Measurements from ENCODE around the gene CD8B. TPM values are rescaled to one million over a fixed set of nuclear protein-coding genes. Genes with fewer than 3 reads are reported as not detected.

Gene CD8B
- total RNA-seq, 1 donor from 2014 or later, result 1.0 TPM

- peaks cover 6% of the 10 kb centered on the region for H3K9me3 Mint-ChIP-seq
- H3K27me3 Mint-ChIP-seq (ENCODE audit: low read depth), result peaks cover 13% of the 10 kb centered on the region
- no peaks in the 10 kb centered on the region for H3K36me3 Mint-ChIP-seq (ENCODE audit: low read depth)
- H3K4me1 Mint-ChIP-seq (ENCODE audit: low read depth), result peaks cover 13% of the 10 kb centered on the region
- no peak for DNase-seq (ENCODE audit: low spot score)
- H3K4me3 Mint-ChIP-seq (ENCODE audit: low read depth), result no peak overlapping the region
- no peak overlapping the region for H3K27ac Mint-ChIP-seq
- intact Hi-C loops (cut with micrococcal nuclease), result no loop called here
Observed at GRCh38 chr2:86826951-86827350, 34.7 kb downstream of the CD8B start.

GRCh38 chr2:86825693-86826381 lies 35.8 kb downstream of the CD8B start:
- Mint-ChIP-seq H3K27me3 (ENCODE audit: low read depth) (peaks cover 9% of the 10 kb centered on the region), H3K4me1 (ENCODE audit: low read depth) (peaks cover 13% of the 10 kb centered on the region), H3K27ac (no peak overlapping the region), H3K36me3 (ENCODE audit: low read depth) (no peaks in the 10 kb centered on the region), H3K4me3 (ENCODE audit: low read depth) (peak overlapping the region; percentile 65), H3K9me3 (peaks cover 10% of the 10 kb centered on the region)
- peak; percentile 27 for DNase-seq (ENCODE audit: low spot score)
- intact Hi-C loops (cut with micrococcal nuclease), result no loop called here

GRCh38 chr2:86825036-86825692 lies 36.5 kb downstream of the CD8B start:
- Mint-ChIP-seq H3K36me3 (ENCODE audit: low read depth) (no peaks in the 10 kb centered on the region), H3K27me3 (ENCODE audit: low read depth) (peaks cover 9% of the 10 kb centered on the region), H3K4me3 (ENCODE audit: low read depth) (no peak overlapping the region), H3K27ac (no peak overlapping the region), H3K9me3 (peaks cover 10% of the 10 kb centered on the region), H3K4me1 (ENCODE audit: low read depth) (peaks cover 13% of the 10 kb centered on the region)
- intact Hi-C loops (cut with micrococcal nuclease), result no loop called here
- no peak for DNase-seq (ENCODE audit: low spot score)

GRCh38 chr2:86822668-86823345 lies 38.9 kb downstream of the CD8B start:
- peaks cover 22% of the 10 kb centered on the region for H3K27me3 Mint-ChIP-seq (ENCODE audit: low read depth)
- no peak for DNase-seq (ENCODE audit: low spot score)
- H3K36me3 Mint-ChIP-seq (ENCODE audit: low read depth), result no peaks in the 10 kb centered on the region
- intact Hi-C loops (cut with micrococcal nuclease), result no loop called here
- H3K27ac Mint-ChIP-seq, result no peak overlapping the region
- H3K9me3 Mint-ChIP-seq, result peaks cover 10% of the 10 kb centered on the region
- no peak overlapping the region for H3K4me3 Mint-ChIP-seq (ENCODE audit: low read depth)
- peaks cover 13% of the 10 kb centered on the region for H3K4me1 Mint-ChIP-seq (ENCODE audit: low read depth)

GRCh38 chr2:86821842-86822241 lies 39.8 kb downstream of the CD8B start:
- intact Hi-C loops (cut with micrococcal nuclease), result no loop called here
- H3K36me3 Mint-ChIP-seq (ENCODE audit: low read depth), result no peaks in the 10 kb centered on the region
- peaks cover 13% of the 10 kb centered on the region for H3K4me1 Mint-ChIP-seq (ENCODE audit: low read depth)
- peaks cover 27% of the 10 kb centered on the region for H3K27me3 Mint-ChIP-seq (ENCODE audit: low read depth)
- peaks cover 10% of the 10 kb centered on the region for H3K9me3 Mint-ChIP-seq
- DNase-seq (ENCODE audit: low spot score), result no peak
- no peak overlapping the region for H3K4me3 Mint-ChIP-seq (ENCODE audit: low read depth)
- no peak overlapping the region for H3K27ac Mint-ChIP-seq

- no peak overlapping the region for H3K4me3 Mint-ChIP-seq (ENCODE audit: low read depth)
- H3K4me1 Mint-ChIP-seq (ENCODE audit: low read depth), result peaks cover 11% of the 10 kb centered on the region
- no peak for DNase-seq (ENCODE audit: low spot score)
Observed at GRCh38 chr2:86821306-86821705, 40.4 kb downstream of the CD8B start.

GRCh38 chr2:86818957-86819356 lies 42.7 kb downstream of the CD8B start:
- peaks cover 34% of the 10 kb centered on the region for H3K27me3 Mint-ChIP-seq (ENCODE audit: low read depth)
- no peak overlapping the region for H3K27ac Mint-ChIP-seq
- no peaks in the 10 kb centered on the region for H3K36me3 Mint-ChIP-seq (ENCODE audit: low read depth)
- intact Hi-C loops (cut with micrococcal nuclease), result no loop called here
- H3K9me3 Mint-ChIP-seq, result peaks cover 10% of the 10 kb centered on the region
- no peaks in the 10 kb centered on the region for H3K4me1 Mint-ChIP-seq (ENCODE audit: low read depth)
- DNase-seq (ENCODE audit: low spot score), result no peak
- H3K4me3 Mint-ChIP-seq (ENCODE audit: low read depth), result no peak overlapping the region

More at GRCh38 chr2:86821306-86821705, 40.4 kb downstream of the CD8B start:
- no peak overlapping the region for H3K27ac Mint-ChIP-seq
- peaks cover 10% of the 10 kb centered on the region for H3K9me3 Mint-ChIP-seq
- peaks cover 30% of the 10 kb centered on the region for H3K27me3 Mint-ChIP-seq (ENCODE audit: low read depth)
- intact Hi-C loops (cut with micrococcal nuclease), result no loop called here
- no peaks in the 10 kb centered on the region for H3K36me3 Mint-ChIP-seq (ENCODE audit: low read depth)

GRCh38 chr2:86818114-86818801 lies 43.4 kb downstream of the CD8B start:
- Mint-ChIP-seq H3K9me3 (peaks cover 10% of the 10 kb centered on the region), H3K36me3 (ENCODE audit: low read depth) (no peaks in the 10 kb centered on the region), H3K27me3 (ENCODE audit: low read depth) (peaks cover 38% of the 10 kb centered on the region), H3K4me3 (ENCODE audit: low read depth) (no peak overlapping the region), H3K4me1 (ENCODE audit: low read depth) (no peaks in the 10 kb centered on the region), H3K27ac (no peak overlapping the region)
- no peak for DNase-seq (ENCODE audit: low spot score)
- intact Hi-C loops (cut with micrococcal nuclease), result no loop called here

- Mint-ChIP-seq H3K36me3 (ENCODE audit: low read depth) (no peaks in the 10 kb centered on the region), H3K4me1 (ENCODE audit: low read depth) (no peaks in the 10 kb centered on the region)
Observed at GRCh38 chr2:86815611-86816010, 46.1 kb downstream of the CD8B start.

GRCh38 chr2:86809481-86810121 lies 52.1 kb downstream of the CD8B start:
- no peaks in the 10 kb centered on the region for H3K36me3 Mint-ChIP-seq (ENCODE audit: low read depth)
- peaks cover 63% of the 10 kb centered on the region for H3K27me3 Mint-ChIP-seq (ENCODE audit: low read depth)
- H3K27ac Mint-ChIP-seq, result no peak overlapping the region
- no peaks in the 10 kb centered on the region for H3K9me3 Mint-ChIP-seq
- H3K4me3 Mint-ChIP-seq (ENCODE audit: low read depth), result peak overlapping the region; percentile 47
- H3K4me1 Mint-ChIP-seq (ENCODE audit: low read depth), result peaks cover 23% of the 10 kb centered on the region
- no peak for DNase-seq (ENCODE audit: low spot score)
- intact Hi-C loops (cut with micrococcal nuclease), result no loop called here

More at GRCh38 chr2:86815611-86816010, 46.1 kb downstream of the CD8B start:
- no peak overlapping the region for H3K27ac Mint-ChIP-seq
- H3K4me3 Mint-ChIP-seq (ENCODE audit: low read depth), result no peak overlapping the region
- no peak for DNase-seq (ENCODE audit: low spot score)
- no peaks in the 10 kb centered on the region for H3K9me3 Mint-ChIP-seq
- intact Hi-C loops (cut with micrococcal nuclease), result no loop called here
- H3K27me3 Mint-ChIP-seq (ENCODE audit: low read depth), result peaks cover 54% of the 10 kb centered on the region

GRCh38 chr2:86808315-86809161 lies 53.1 kb downstream of the CD8B start:
- no peaks in the 10 kb centered on the region for H3K36me3 Mint-ChIP-seq (ENCODE audit: low read depth)
- peaks cover 63% of the 10 kb centered on the region for H3K27me3 Mint-ChIP-seq (ENCODE audit: low read depth)
- intact Hi-C loops (cut with micrococcal nuclease), result no loop called here

More at GRCh38 chr2:86808315-86809161, 53.1 kb downstream of the CD8B start:
- DNase-seq (ENCODE audit: low spot score), result peak; percentile 87
- H3K27ac Mint-ChIP-seq, result peak overlapping the region; percentile 37
- H3K4me3 Mint-ChIP-seq (ENCODE audit: low read depth), result peak overlapping the region; percentile 92
- H3K9me3 Mint-ChIP-seq, result no peaks in the 10 kb centered on the region
- peaks cover 23% of the 10 kb centered on the region for H3K4me1 Mint-ChIP-seq (ENCODE audit: low read depth)

Data from activated T-helper 2 cell treated with anti-CD3 and anti-CD28 coated beads, Interferon-gamma antibody, Interleukin-2, Interleukin-4, amounts not matched to agents 10 μg/mL and 5 μg/mL and 100 μg/mL, durations not matched to agents 14 hours and 24 hours and 36 hours (primary cell).